Smooth muscle cell (in vitro differentiated cells): ENCODE data around the gene SDF2L1. TPM values are rescaled to one million over a fixed set of nuclear protein-coding genes. Genes with fewer than 3 reads are reported as not detected.

Experiments used
- DNase-seq: peaks from one replicate; lab custom pipeline; 2025; ENCODE audit not compliant: unreplicated experiment; lab: John Stamatoyannopoulos, UW
- H2AFZ ChIP-seq: fragments of 200-600 bp; sonication (generic); 2 replicates; pipeline ENCODE4 v1.6.0; 2016; ENCODE audit warnings: antibody characterized with exemption, low read depth, mild to moderate bottlenecking
- H3F3A ChIP-seq: fragments of 200-600 bp; sonication (generic); 2 replicates; pipeline ENCODE4 v1.6.0; 2017; ENCODE audit warnings: antibody characterized with exemption, low read depth
- H3K27ac ChIP-seq: fragments of 200-600 bp; sonication (generic); 2 replicates; pipeline ENCODE4 v1.5.1; 2016; ENCODE audit warnings: low read depth, mild to moderate bottlenecking
- H3K27me3 ChIP-seq: fragments of 200-600 bp; sonication (generic); 2 replicates; pipeline ENCODE4 v1.6.1; 2016; ENCODE audit warnings: low read depth, mild to moderate bottlenecking
- H3K36me3 ChIP-seq: fragments of 200-600 bp; sonication (generic); 2 replicates; pipeline ENCODE4 v1.5.1; 2016; ENCODE audit warnings: low read depth
- H3K4me1 ChIP-seq: fragments of 200-600 bp; sonication (generic); 2 replicates; pipeline ENCODE4 v1.5.1; 2016; ENCODE audit warnings: low read depth
- H3K4me2 ChIP-seq: fragments of 200-600 bp; sonication (generic); 2 replicates; pipeline ENCODE4 v1.6.0; 2016; ENCODE audit warnings: mild to moderate bottlenecking
- H3K4me3 ChIP-seq: fragments of 200-600 bp; sonication (generic); 2 replicates; pipeline ENCODE4 v1.5.1; 2016; ENCODE audit warnings: mild to moderate bottlenecking
- H3K79me2 ChIP-seq: fragments of 200-600 bp; sonication (generic); 2 replicates; pipeline ENCODE4 v1.6.0; 2016; ENCODE audit warnings: low read depth, mild to moderate bottlenecking
- H3K9ac ChIP-seq: fragments of 200-600 bp; sonication (generic); 2 replicates; pipeline ENCODE4 v1.6.0; 2016; ENCODE audit warnings: low read depth
- H3K9me3 ChIP-seq: fragments of 200-600 bp; sonication (generic); replicated peaks from 2 replicates; pipeline ENCODE4 v1.5.1; 2016; ENCODE audit warnings: low read depth
- H4K20me1 ChIP-seq: fragments of 200-600 bp; sonication (generic); 2 replicates; pipeline ENCODE4 v1.6.0; 2016; ENCODE audit warnings: low read depth
- WGBS: methylation state at CpG from one replicate; pipeline ENCODE4 v1.1.7; 2016; ENCODE audit warnings: low lambda C conversion rate; 5-methylcytosine and 5-hydroxymethylcytosine counted together
- polyA plus RNA-seq: library from polyadenylated mRNA; unstranded; fragments of >200 nt; fragmentation: Nextera tagmentation; extraction: Ambion mirVana; gene quantifications from 2 replicates; pipeline ENCODE4 v1.2.1, GENCODE V29; 2016
- total RNA-seq: library from RNA; depleted of rRNA; stranded (reverse); fragments of >200 nt; gene quantifications from 2 replicates; pipeline ENCODE4 v1.2.3, GENCODE V29; 2014
- TF ChIP-seq, protein P1 (sequence below): fragments of 200-600 bp; sonication (generic); IDR thresholded peaks from 2 replicates; pipeline ENCODE4 v1.5.1; 2017; ENCODE audit warnings: borderline replicate concordance, mild to moderate bottlenecking, antibody characterized with exemption; ENCODE audit not compliant: insufficient read depth, poor library complexity, severe bottlenecking

SDF2L1 gene
- total and polyA plus RNA-seq, 2 experiments from 2014 or later: 24.9 to 102 TPM

DNA sequence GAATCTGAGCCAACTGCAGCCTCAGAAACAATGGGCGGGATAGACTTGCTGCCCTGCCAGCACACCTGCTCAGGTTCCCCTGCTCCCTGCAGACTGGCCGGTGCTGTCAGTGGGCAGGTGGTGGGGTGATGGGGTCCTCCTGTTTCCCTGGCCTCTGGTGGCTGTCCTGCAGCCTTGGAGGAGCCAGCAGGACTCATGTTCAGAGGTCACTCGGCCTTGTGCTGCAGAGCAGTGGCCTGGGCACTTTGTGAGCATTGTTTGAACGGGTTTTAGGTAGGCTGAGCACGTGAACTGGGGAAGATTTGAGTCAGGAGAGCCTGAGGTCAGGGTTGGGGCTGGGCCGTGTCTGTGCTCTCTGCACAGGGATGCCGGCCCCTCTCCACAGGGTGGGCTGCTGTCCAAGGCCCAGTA is 41.3 kb downstream of the SDF2L1 start:
- Histone ChIP-seq H2AFZ (no peak overlapping the region), H3K4me2 (no peak overlapping the region), H3K4me1 (no peaks in the 10 kb centered on the region), H3K4me3 (no peak overlapping the region), H3K9ac (no peak overlapping the region), H3K36me3 (no peaks in the 10 kb centered on the region), H3K27ac (no peak overlapping the region), H3K79me2 (no peaks in the 10 kb centered on the region), H3K27me3 (no peaks in the 10 kb centered on the region), H3K9me3 (no peaks in the 10 kb centered on the region), H3F3A (no peaks in the 10 kb centered on the region), H4K20me1 (no peaks in the 10 kb centered on the region)
- DNase-seq: no peak
- 95% methylated on average over 7 of the region's 7 CpGs for WGBS
- TF ChIP-seq, protein P1, sequence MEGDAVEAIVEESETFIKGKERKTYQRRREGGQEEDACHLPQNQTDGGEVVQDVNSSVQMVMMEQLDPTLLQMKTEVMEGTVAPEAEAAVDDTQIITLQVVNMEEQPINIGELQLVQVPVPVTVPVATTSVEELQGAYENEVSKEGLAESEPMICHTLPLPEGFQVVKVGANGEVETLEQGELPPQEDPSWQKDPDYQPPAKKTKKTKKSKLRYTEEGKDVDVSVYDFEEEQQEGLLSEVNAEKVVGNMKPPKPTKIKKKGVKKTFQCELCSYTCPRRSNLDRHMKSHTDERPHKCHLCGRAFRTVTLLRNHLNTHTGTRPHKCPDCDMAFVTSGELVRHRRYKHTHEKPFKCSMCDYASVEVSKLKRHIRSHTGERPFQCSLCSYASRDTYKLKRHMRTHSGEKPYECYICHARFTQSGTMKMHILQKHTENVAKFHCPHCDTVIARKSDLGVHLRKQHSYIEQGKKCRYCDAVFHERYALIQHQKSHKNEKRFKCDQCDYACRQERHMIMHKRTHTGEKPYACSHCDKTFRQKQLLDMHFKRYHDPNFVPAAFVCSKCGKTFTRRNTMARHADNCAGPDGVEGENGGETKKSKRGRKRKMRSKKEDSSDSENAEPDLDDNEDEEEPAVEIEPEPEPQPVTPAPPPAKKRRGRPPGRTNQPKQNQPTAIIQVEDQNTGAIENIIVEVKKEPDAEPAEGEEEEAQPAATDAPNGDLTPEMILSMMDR: no peak

DNA sequence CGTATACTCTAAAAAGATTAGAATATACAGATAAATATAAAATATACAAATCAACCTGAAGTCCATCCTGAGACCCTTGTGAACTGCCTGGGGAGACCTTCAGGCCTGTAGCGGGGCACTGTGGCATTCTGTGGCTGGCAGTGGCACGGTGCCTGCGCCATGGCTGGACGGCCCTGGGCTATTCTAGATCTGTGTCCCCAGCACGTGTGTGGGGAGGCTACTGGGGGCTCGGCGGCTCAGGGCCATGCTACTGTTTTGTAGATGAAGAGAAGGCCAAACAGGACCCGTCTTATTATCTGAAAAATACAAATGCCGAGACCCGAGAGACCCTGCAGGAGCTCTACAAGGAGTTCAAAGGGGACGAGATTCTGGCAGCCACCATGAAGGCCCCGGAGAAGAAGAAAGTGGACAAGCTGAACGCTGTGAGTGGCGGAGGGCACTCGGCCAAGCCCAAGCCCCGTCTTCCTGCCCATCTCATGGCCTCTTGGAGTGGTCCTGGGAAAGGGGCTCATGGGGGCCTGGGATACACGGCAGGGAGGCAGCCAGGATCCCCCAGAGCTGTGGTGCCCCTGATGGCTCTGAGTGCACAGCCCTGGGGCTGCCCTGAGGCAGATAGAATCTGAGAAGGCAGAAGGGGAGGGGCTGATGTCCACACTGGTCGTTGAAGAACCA is 42.5 kb downstream of the SDF2L1 start:
- no peaks in the 10 kb centered on the region for H3K27me3 ChIP-seq
- WGBS: 95% methylated on average over 19 of the region's 19 CpGs
- no peak overlapping the region for H3K9ac ChIP-seq
- no peak for DNase-seq
- H3K4me3 ChIP-seq: no peak overlapping the region
- H3F3A ChIP-seq: no peaks in the 10 kb centered on the region
- H3K9me3 ChIP-seq: no peaks in the 10 kb centered on the region
- no peak overlapping the region for H3K27ac ChIP-seq
- no peak overlapping the region for H2AFZ ChIP-seq
- no peaks in the 10 kb centered on the region for H3K79me2 ChIP-seq
- no peak overlapping the region for H3K4me2 ChIP-seq
- H3K4me1 ChIP-seq: no peaks in the 10 kb centered on the region
- no peaks in the 10 kb centered on the region for H3K36me3 ChIP-seq
- H4K20me1 ChIP-seq: no peaks in the 10 kb centered on the region
- TF ChIP-seq, protein P1: no peak

DNA sequence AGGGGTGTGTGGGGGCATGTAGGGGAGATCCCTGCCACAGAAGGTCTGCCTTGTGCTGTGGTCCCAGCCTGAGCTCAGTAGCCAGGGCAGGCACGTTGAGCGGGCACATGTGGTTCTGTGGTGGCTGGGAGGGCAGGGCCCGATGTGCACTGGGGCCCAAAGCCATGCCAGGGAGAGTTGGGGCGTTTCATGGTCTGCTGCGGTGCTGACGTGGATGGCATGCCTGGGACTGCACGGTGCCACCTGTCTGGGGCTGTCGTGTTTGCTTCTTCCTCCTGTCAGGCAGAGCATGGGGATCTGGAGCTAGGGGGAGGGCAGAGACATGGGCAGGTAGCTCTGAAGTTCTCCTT is 43.0 kb downstream of the SDF2L1 start:
- DNase-seq: no peak
- Histone ChIP-seq H2AFZ (no peak overlapping the region), H3K4me3 (no peak overlapping the region), H3K4me1 (no peaks in the 10 kb centered on the region), H3K79me2 (no peaks in the 10 kb centered on the region), H3K9ac (no peak overlapping the region), H3F3A (no peaks in the 10 kb centered on the region), H4K20me1 (no peaks in the 10 kb centered on the region), H3K36me3 (no peaks in the 10 kb centered on the region), H3K27me3 (no peaks in the 10 kb centered on the region), H3K9me3 (no peaks in the 10 kb centered on the region), H3K27ac (no peak overlapping the region), H3K4me2 (no peak overlapping the region)
- 98% methylated on average over 7 of the region's 8 CpGs for WGBS
- TF ChIP-seq, protein P1: no peak

DNA sequence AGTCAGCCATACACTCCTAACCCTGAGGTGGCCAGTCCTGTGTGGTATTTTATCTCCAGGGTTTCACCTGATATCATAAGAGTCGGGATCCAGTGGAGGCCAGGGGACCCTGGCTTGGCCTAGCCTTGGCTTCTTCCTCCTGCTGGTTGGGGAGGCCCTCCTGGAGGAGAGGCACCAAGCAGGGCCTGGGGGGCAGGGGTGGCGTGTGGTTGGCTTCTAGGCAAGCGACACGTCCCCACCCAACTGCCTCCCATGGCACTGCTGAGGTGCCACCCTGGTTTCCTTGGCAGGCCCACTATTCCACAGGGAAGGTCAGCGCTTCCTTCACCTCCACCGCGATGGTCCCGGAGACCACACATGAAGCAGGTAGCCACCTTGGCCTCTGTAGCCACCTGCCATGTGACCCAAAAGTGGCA is 44.1 kb downstream of the SDF2L1 start:
- Histone ChIP-seq H3K4me1 (no peaks in the 10 kb centered on the region), H4K20me1 (no peaks in the 10 kb centered on the region), H3K27ac (no peak overlapping the region), H3K9ac (no peak overlapping the region), H3K79me2 (no peaks in the 10 kb centered on the region), H3F3A (no peaks in the 10 kb centered on the region), H3K9me3 (no peaks in the 10 kb centered on the region), H2AFZ (no peak overlapping the region), H3K27me3 (no peaks in the 10 kb centered on the region), H3K4me3 (no peak overlapping the region), H3K36me3 (no peaks in the 10 kb centered on the region), H3K4me2 (no peak overlapping the region)
- DNase-seq: no peak
- TF ChIP-seq, protein P1: no peak
- WGBS: 92% methylated on average over 7 of the region's 8 CpGs
